ENCODE measurements around the gene RAB35. TPM values are rescaled to one million over a fixed set of nuclear protein-coding genes. Genes with fewer than 3 reads are reported as not detected.

Gene RAB35
- polyA plus RNA-seq, 1 of the 3 experiments (the other 2 are of a cell fraction), result 41.8 TPM

GRCh38 chr12:120092551-120093335, 23.8 kb downstream of the RAB35 start:
- no peak for DNase-seq
- H3K79me2 ChIP-seq (ENCODE audit: insufficient read depth), result no peaks in the 10 kb centered on the region
- no peaks in the 10 kb centered on the region for H3K9me3 ChIP-seq
- WGBS (ENCODE audit: low lambda C conversion rate), result 96% methylated on average over 20 of the region's 23 CpGs
- no peak overlapping the region for H3K4me2 ChIP-seq
- 0 out of 2 replicates have a peak, but pooled peaks cover 3% of the 10 kb centered on the region for H4K20me1 ChIP-seq (ENCODE audit: insufficient read depth)
- H2AFZ ChIP-seq (ENCODE audit: low read depth), result no peak overlapping the region
- peaks cover 3% of the 10 kb centered on the region for H3F3A ChIP-seq (replicated peaks; ENCODE audit: insufficient read depth)
- H3K9me2 ChIP-seq, result no peaks in the 10 kb centered on the region
- H3K9ac ChIP-seq, result no peak overlapping the region
- H3K4me3 ChIP-seq (ENCODE audit: low read depth in 2 of 2, low read length in 1 of 2), result no peak overlapping the region
- H3K27me3 ChIP-seq (ENCODE audit: insufficient read depth), result no peaks in the 10 kb centered on the region
- peaks cover 0 to 51% of the 10 kb centered on the region in 2 experiments; a peak in 1 of 4 replicates for H3K4me1 ChIP-seq (ENCODE audit: control insufficient read depth in 1 of 2, insufficient read depth in 2 of 2, low read depth in 1 of 2, low read length in 1 of 2)
- ChIA-PET POLR2A (interaction anchor here (1.1 kb wide), 1 partner anchor 108 kb away, joined by 5 read pairs; the partner anchor contains the start of gene RPLP0), CTCF (interaction anchor here (1.4 to 2.8 kb wide), 3 partner anchors 8 to 108 kb away, joined by 3 to 10 read pairs (median 5); partner anchors contain the start of gene RPLP0)
- TF ChIP-seq USF2 (IDR thresholded peaks at IDR 0.05; ENCODE audit: borderline replicate concordance, low read depth, low read length), result no peak
- no peak for TF ChIP-seq ELF1 (IDR thresholded peaks at IDR 0.05)
- no peak for TF ChIP-seq RCOR1 (IDR thresholded peaks at IDR 0.05; ENCODE audit: low read length)
- TF ChIP-seq, protein P1, sequence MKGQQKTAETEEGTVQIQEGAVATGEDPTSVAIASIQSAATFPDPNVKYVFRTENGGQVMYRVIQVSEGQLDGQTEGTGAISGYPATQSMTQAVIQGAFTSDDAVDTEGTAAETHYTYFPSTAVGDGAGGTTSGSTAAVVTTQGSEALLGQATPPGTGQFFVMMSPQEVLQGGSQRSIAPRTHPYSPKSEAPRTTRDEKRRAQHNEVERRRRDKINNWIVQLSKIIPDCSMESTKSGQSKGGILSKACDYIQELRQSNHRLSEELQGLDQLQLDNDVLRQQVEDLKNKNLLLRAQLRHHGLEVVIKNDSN (IDR thresholded peaks at IDR 0.05; ENCODE audit: borderline replicate concordance, low read depth), result no peak
- TF ChIP-seq GABPA (IDR thresholded peaks at IDR 0.05; ENCODE audit: low read depth), result no peak
- TF ChIP-seq MXI1 (IDR thresholded peaks at IDR 0.05; ENCODE audit: low read depth, low read length), result no peak
- no peak for TF ChIP-seq TEAD4 (IDR thresholded peaks at IDR 0.05; ENCODE audit: borderline replicate concordance, insufficient read depth)
- TF ChIP-seq ZBTB33 (IDR thresholded peaks at IDR 0.05; ENCODE audit: borderline replicate concordance, low read depth), result no peak
- no peak for TF ChIP-seq FOXM1 (IDR thresholded peaks at IDR 0.05; ENCODE audit: low read depth)
- TF ChIP-seq, protein P2, sequence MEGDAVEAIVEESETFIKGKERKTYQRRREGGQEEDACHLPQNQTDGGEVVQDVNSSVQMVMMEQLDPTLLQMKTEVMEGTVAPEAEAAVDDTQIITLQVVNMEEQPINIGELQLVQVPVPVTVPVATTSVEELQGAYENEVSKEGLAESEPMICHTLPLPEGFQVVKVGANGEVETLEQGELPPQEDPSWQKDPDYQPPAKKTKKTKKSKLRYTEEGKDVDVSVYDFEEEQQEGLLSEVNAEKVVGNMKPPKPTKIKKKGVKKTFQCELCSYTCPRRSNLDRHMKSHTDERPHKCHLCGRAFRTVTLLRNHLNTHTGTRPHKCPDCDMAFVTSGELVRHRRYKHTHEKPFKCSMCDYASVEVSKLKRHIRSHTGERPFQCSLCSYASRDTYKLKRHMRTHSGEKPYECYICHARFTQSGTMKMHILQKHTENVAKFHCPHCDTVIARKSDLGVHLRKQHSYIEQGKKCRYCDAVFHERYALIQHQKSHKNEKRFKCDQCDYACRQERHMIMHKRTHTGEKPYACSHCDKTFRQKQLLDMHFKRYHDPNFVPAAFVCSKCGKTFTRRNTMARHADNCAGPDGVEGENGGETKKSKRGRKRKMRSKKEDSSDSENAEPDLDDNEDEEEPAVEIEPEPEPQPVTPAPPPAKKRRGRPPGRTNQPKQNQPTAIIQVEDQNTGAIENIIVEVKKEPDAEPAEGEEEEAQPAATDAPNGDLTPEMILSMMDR (IDR thresholded peaks at IDR 0.05), result no peak
- TF ChIP-seq FOXJ3 (CRISPR knock-in tag; IDR thresholded peaks at IDR 0.05), result no peak
- TF ChIP-seq JUND (IDR thresholded peaks at IDR 0.05), result no peak
- TF ChIP-seq GATA2 (CRISPR knock-in tag; IDR thresholded peaks at IDR 0.05), result no peak
- no peak for TF ChIP-seq NRF1 (IDR thresholded peaks at IDR 0.05; ENCODE audit: low read depth, low read length)
- no peak for TF ChIP-seq NFIC (IDR thresholded peaks at IDR 0.05; ENCODE audit: borderline replicate concordance)
- TF ChIP-seq SIN3A (IDR thresholded peaks at IDR 0.05; ENCODE audit: borderline replicate concordance, low read depth, low read length), result no peak
- H3K27ac ChIP-seq (ENCODE audit: low read depth in 2 of 2, low read length in 1 of 2), result peak overlapping the region in 1 of 2 experiments; percentile 96; a peak in 2 of 4 replicates
- H3K36me3 ChIP-seq (replicated peaks in 1 of 2; ENCODE audit: control insufficient read depth in 1 of 2, insufficient read depth in 2 of 2, low read length in 1 of 2), result peaks cover 0 to 28% of the 10 kb centered on the region in 2 experiments

All from SK-N-SH (cell line).